ENCODE data around the gene DNAJC25.
"Not testable (repeated sequence)": the region's sequence is repeated elsewhere in the genome, so short reads cannot be mapped to it uniquely, and the experiment has no call there.

Gene DNAJC25

GRCh38 chr9:111631214-111631971 lies at the start of gene DNAJC25:
Gene DNAJC25, plus strand, starts transcription at chr9:111631334. Its CDS starts 74 bp downstream, at chr9:111631408.
- DNase-seq = peak; percentile 94

- DNase-seq = no peak
Observed at GRCh38 chr9:111582888-111583287, 48.2 kb upstream of the DNAJC25 start.

- no peak for DNase-seq
Observed at GRCh38 chr9:111586378-111586777, 44.8 kb upstream of the DNAJC25 start.

- no peak for DNase-seq
Observed at GRCh38 chr9:111588846-111589245, 42.3 kb upstream of the DNAJC25 start.

GRCh38 chr9:111597852-111598732 lies 33.0 kb upstream of the DNAJC25 start:
- peak; percentile 59 for DNase-seq

- peak; percentile 3 for DNase-seq
Observed at GRCh38 chr9:111598733-111599091, 32.4 kb upstream of the DNAJC25 start.

- DNase-seq = peak; percentile 16
Observed at GRCh38 chr9:111599092-111599954, 31.8 kb upstream of the DNAJC25 start, which contains the start of gene PTGR1. Gene PTGR1, minus strand, starts transcription at chr9:111599647. Its CDS starts 2,225 bp downstream, at chr9:111597422.

- no peak for DNase-seq
Observed at GRCh38 chr9:111599955-111600343, 31.2 kb upstream of the DNAJC25 start.

- DNase-seq = no peak
Observed at GRCh38 chr9:111601237-111602018, 29.7 kb upstream of the DNAJC25 start.

GRCh38 chr9:111603041-111603440 lies 28.1 kb upstream of the DNAJC25 start:
- DNase-seq = no peak

- no peak for DNase-seq
Observed at GRCh38 chr9:111604054-111604615, 27.0 kb upstream of the DNAJC25 start.

GRCh38 chr9:111605041-111605559 lies 26.0 kb upstream of the DNAJC25 start:
- DNase-seq = no peak

- DNase-seq = no peak
Observed at GRCh38 chr9:111610149-111610548, 21.0 kb upstream of the DNAJC25 start.

- DNase-seq = no peak
Observed at GRCh38 chr9:111610845-111611244, 20.3 kb upstream of the DNAJC25 start.

GRCh38 chr9:111613436-111614040 lies 17.6 kb upstream of the DNAJC25 start:
- DNase-seq = no peak

GRCh38 chr9:111615928-111616327 lies 15.2 kb upstream of the DNAJC25 start:
- DNase-seq = no peak

GRCh38 chr9:111617349-111617748 lies 13.8 kb upstream of the DNAJC25 start:
- DNase-seq = not testable (repeated sequence)

- peak; percentile 31 for DNase-seq
Observed at GRCh38 chr9:111621895-111622480, 9.1 kb upstream of the DNAJC25 start.

- DNase-seq = no peak
Observed at GRCh38 chr9:111622626-111623025, 8.5 kb upstream of the DNAJC25 start.

GRCh38 chr9:111627260-111627963 lies 3.7 kb upstream of the DNAJC25 start:
- DNase-seq = no peak

All from stimulated activated CD4-positive, alpha-beta T cell treated with anti-CD3 and anti-CD28 coated beads, Interleukin-4, amount 100 ng/mL, for 1 hour (primary cell).